ENCODE measurements around the gene ACTR3. TPM values are rescaled to one million over a fixed set of nuclear protein-coding genes. Genes with fewer than 3 reads are reported as not detected.

ACTR3 gene
- total and polyA plus RNA-seq, 2 donors (not counting 1 experiment from before 2014, with no cell fraction given) = 64.3 to 249 TPM

DNA sequence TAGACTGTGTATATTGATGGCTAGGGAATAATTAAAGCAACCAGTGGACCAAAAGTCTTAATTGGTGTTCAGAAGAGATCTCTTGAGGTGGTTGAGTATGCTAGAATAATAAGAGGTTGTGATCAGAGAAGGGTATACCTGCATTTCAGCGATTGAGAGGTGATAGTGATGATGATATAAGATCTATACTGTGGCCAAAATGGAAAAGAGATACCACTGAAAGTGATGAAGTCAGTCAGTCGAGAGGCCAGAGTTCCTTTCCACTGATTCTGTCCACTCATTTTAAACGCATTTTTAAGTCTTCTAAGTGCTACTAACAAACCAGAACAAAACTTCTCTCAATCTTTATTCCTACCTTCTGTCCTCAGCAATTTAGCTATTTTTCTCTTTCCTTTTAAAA is 32.9 kb downstream of the ACTR3 start:
- peaks cover 27 to 39% of the 10 kb centered on the region in 2 donors for H3K4me1 ChIP-seq (ENCODE audit: control insufficient read depth in 2 of 2, insufficient read depth in 2 of 2, low read length in 2 of 2)
- H3K4me2 ChIP-seq (replicated peaks; ENCODE audit: low read depth, low read length, poor library complexity, severe bottlenecking) = peak overlapping the region; percentile 61
- ChIA-PET CTCF (interaction anchor here (0.6 kb wide), 1 partner anchor 11 kb away, joined by 3 read pairs; no protein-coding TSS in a partner anchor), POLR2A (no interaction called here)
- H3K9ac ChIP-seq (ENCODE audit: low read length) = no peak overlapping the region
- ATAC-seq (ENCODE audit: low read depth) (no peak), DNase-seq (no peak)
- H3K9me3 ChIP-seq (ENCODE audit: control extremely low read depth in 1 of 3, control insufficient read depth in 2 of 3, insufficient read depth in 1 of 3, low read length in 2 of 3) = peaks cover 0 to 2% (median 0%) of the 10 kb centered on the region in 3 donors
- peaks cover 45% of the 10 kb centered on the region for H4K20me1 ChIP-seq (ENCODE audit: control insufficient read depth, insufficient read depth, low read length, poor library complexity, severe bottlenecking)
- no peak overlapping the region for H3K4me3 Mint-ChIP-seq
- H3K36me3 ChIP-seq (replicated peaks in 1 of 2; ENCODE audit: control extremely low read depth in 1 of 2, control insufficient read depth in 1 of 2, extremely low read depth in 1 of 2, insufficient read depth in 2 of 2, low read length in 1 of 2) = peaks cover 9 to 59% of the 10 kb centered on the region in 2 experiments
- intact Hi-C loops (cut with micrococcal nuclease) = loop anchor here (1.0 to 5.0 kb wide), 6 partner anchors 12 to 166 kb away; partner anchors contain the start of gene SLC35F5
- no peaks in the 10 kb centered on the region for H3K27me3 ChIP-seq (replicated peaks in 1 of 4; ENCODE audit: control extremely low read depth in 1 of 4, control insufficient read depth in 3 of 4, insufficient read depth in 4 of 4, low read length in 3 of 4)
- peaks cover 96% of the 10 kb centered on the region for H3K79me2 ChIP-seq (ENCODE audit: control insufficient read depth, insufficient read depth, low read length)
- H3K27ac Mint-ChIP-seq = no peak overlapping the region
- peak overlapping the region; percentile 19 to 78 for H3K27ac ChIP-seq (ENCODE audit: low read length in 2 of 2)
- no peaks in the 10 kb centered on the region for H3K27me3 Mint-ChIP-seq
- H3K4me3 ChIP-seq (ENCODE audit: control extremely low read depth in 1 of 5, extremely low read depth in 1 of 5, insufficient read depth in 1 of 5, low read depth in 2 of 5, low read length in 4 of 5) = no peak overlapping the region
- no peak overlapping the region for H2AFZ ChIP-seq (ENCODE audit: insufficient read depth, low read depth, low read length, poor library complexity, severe bottlenecking)
- H3K4me1 Mint-ChIP-seq = peaks cover 35% of the 10 kb centered on the region
- TF ChIP-seq EZH2 (IDR thresholded peaks at IDR 0.05; ENCODE audit: borderline replicate concordance, insufficient read depth, low read depth, low read length, poor library complexity, severe bottlenecking) = no peak
- TF ChIP-seq, protein P1, sequence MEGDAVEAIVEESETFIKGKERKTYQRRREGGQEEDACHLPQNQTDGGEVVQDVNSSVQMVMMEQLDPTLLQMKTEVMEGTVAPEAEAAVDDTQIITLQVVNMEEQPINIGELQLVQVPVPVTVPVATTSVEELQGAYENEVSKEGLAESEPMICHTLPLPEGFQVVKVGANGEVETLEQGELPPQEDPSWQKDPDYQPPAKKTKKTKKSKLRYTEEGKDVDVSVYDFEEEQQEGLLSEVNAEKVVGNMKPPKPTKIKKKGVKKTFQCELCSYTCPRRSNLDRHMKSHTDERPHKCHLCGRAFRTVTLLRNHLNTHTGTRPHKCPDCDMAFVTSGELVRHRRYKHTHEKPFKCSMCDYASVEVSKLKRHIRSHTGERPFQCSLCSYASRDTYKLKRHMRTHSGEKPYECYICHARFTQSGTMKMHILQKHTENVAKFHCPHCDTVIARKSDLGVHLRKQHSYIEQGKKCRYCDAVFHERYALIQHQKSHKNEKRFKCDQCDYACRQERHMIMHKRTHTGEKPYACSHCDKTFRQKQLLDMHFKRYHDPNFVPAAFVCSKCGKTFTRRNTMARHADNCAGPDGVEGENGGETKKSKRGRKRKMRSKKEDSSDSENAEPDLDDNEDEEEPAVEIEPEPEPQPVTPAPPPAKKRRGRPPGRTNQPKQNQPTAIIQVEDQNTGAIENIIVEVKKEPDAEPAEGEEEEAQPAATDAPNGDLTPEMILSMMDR (IDR thresholded peaks at IDR 0.05) = no peak
- 38% methylated on average over 2 of the region's 3 CpGs for WGBS (ENCODE audit: insufficient coverage)
- H3K9me3 Mint-ChIP-seq (ENCODE audit: insufficient read depth) = no peaks in the 10 kb centered on the region

DNA sequence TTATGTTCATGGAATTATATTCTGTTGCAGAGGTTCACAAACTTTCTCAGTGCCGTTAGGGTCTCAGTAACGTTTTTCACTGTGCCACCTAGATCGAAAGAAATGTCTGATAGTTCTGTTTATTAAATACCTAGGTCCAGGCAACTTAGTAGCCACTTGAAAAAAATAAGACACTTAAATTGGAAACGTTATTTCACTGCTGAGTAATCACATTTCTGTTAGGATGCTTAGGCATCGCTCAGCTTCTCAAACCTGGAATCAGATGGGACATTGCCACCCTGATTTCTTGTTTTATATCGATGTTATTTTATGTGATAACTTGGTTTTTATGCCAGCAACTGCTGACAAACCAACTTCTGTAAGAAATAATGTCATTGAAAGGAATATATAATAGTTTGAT is 36.0 kb downstream of the ACTR3 start:
- ChIA-PET CTCF (no interaction called here), POLR2A (no interaction called here)
- peaks cover 45% of the 10 kb centered on the region for H4K20me1 ChIP-seq (ENCODE audit: control insufficient read depth, insufficient read depth, low read length, poor library complexity, severe bottlenecking)
- H3K9me3 ChIP-seq (ENCODE audit: control extremely low read depth in 1 of 3, control insufficient read depth in 2 of 3, insufficient read depth in 1 of 3, low read length in 2 of 3) = peaks cover 0 to 3% (median 0%) of the 10 kb centered on the region in 3 donors
- TF ChIP-seq, protein P1 (IDR thresholded peaks at IDR 0.05) = no peak
- no peak for TF ChIP-seq EZH2 (IDR thresholded peaks at IDR 0.05; ENCODE audit: borderline replicate concordance, insufficient read depth, low read depth, low read length, poor library complexity, severe bottlenecking)
- no peak overlapping the region for H3K9ac ChIP-seq (ENCODE audit: low read length)
- no peak overlapping the region for H3K4me3 ChIP-seq (ENCODE audit: control extremely low read depth in 1 of 5, extremely low read depth in 1 of 5, insufficient read depth in 1 of 5, low read depth in 2 of 5, low read length in 4 of 5)
- H3K9me3 Mint-ChIP-seq (ENCODE audit: insufficient read depth) = no peaks in the 10 kb centered on the region
- 83% methylated on average over 1 of the region's 6 CpGs for WGBS (ENCODE audit: insufficient coverage)
- H3K4me3 Mint-ChIP-seq = no peak overlapping the region
- DNase-seq = no peak
- no peak overlapping the region for H3K4me2 ChIP-seq (replicated peaks; ENCODE audit: low read depth, low read length, poor library complexity, severe bottlenecking)
- peaks cover 26% of the 10 kb centered on the region for H3K4me1 Mint-ChIP-seq
- ATAC-seq (ENCODE audit: low read depth) = no peak
- H3K4me1 ChIP-seq (ENCODE audit: control insufficient read depth in 2 of 2, insufficient read depth in 2 of 2, low read length in 2 of 2) = peaks cover 25 to 36% of the 10 kb centered on the region in 2 donors
- no peak overlapping the region for H3K27ac Mint-ChIP-seq
- intact Hi-C loops (cut with micrococcal nuclease) = no loop called here
- no peaks in the 10 kb centered on the region for H3K27me3 Mint-ChIP-seq
- peak overlapping the region in 1 of 2 donors; percentile 56 for H3K27ac ChIP-seq (ENCODE audit: low read length in 2 of 2)
- H2AFZ ChIP-seq (ENCODE audit: insufficient read depth, low read depth, low read length, poor library complexity, severe bottlenecking) = no peak overlapping the region
- peaks cover 16 to 63% of the 10 kb centered on the region in 2 experiments for H3K36me3 ChIP-seq (replicated peaks in 1 of 2; ENCODE audit: control extremely low read depth in 1 of 2, control insufficient read depth in 1 of 2, extremely low read depth in 1 of 2, insufficient read depth in 2 of 2, low read length in 1 of 2)
- H3K79me2 ChIP-seq (ENCODE audit: control insufficient read depth, insufficient read depth, low read length) = peaks cover 94% of the 10 kb centered on the region
- H3K27me3 ChIP-seq (replicated peaks in 1 of 4; ENCODE audit: control extremely low read depth in 1 of 4, control insufficient read depth in 3 of 4, insufficient read depth in 4 of 4, low read length in 3 of 4) = no peaks in the 10 kb centered on the region
